ENCODE results near the gene HIF1AN. TPM values are rescaled to one million over a fixed set of nuclear protein-coding genes. Genes with fewer than 3 reads are reported as not detected.

The HIF1AN gene
- total RNA-seq, 1 donor = 15.2 TPM

DNA sequence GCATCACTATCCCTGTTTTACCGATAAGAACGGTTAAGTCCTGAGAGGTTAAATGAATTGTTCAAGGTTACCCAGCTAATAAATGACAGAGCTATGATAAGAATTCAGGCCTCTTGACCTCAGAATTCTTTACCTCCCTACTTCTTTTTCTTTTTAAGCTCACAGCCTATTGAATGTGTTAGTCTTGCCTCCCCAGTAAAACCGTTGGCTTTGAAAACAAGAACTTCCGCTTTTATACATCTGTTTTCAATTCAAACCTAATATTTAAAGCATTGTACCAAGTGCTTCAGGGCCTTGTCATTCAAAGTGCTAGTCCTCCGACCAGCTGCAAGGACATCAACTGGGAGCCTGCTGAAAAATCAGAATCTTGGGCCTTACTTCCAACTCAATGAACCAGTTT, 31.6 kb upstream of the HIF1AN start:
- DNase-seq (ENCODE audit: insufficient read length, low spot score, missing footprints) = no peak
- no peak overlapping the region for H3K4me2 ChIP-seq (ENCODE audit: insufficient read depth, low read length)
- TF ChIP-seq, protein P1, sequence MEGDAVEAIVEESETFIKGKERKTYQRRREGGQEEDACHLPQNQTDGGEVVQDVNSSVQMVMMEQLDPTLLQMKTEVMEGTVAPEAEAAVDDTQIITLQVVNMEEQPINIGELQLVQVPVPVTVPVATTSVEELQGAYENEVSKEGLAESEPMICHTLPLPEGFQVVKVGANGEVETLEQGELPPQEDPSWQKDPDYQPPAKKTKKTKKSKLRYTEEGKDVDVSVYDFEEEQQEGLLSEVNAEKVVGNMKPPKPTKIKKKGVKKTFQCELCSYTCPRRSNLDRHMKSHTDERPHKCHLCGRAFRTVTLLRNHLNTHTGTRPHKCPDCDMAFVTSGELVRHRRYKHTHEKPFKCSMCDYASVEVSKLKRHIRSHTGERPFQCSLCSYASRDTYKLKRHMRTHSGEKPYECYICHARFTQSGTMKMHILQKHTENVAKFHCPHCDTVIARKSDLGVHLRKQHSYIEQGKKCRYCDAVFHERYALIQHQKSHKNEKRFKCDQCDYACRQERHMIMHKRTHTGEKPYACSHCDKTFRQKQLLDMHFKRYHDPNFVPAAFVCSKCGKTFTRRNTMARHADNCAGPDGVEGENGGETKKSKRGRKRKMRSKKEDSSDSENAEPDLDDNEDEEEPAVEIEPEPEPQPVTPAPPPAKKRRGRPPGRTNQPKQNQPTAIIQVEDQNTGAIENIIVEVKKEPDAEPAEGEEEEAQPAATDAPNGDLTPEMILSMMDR (IDR thresholded peaks at IDR 0.05; ENCODE audit: extremely low read depth, low read depth, low read length) = no peak

GRCh38 chr10:100505164-100505563, 30.6 kb upstream of the HIF1AN start:
- Histone ChIP-seq H3K9me3 (ENCODE audit: low read depth, low read length) (no peaks in the 10 kb centered on the region), H3K79me2 (ENCODE audit: insufficient read depth, low read length) (no peaks in the 10 kb centered on the region), H3K27me3 (ENCODE audit: insufficient read depth, low read length) (no peaks in the 10 kb centered on the region), H4K20me1 (ENCODE audit: insufficient read depth, low read length) (no peaks in the 10 kb centered on the region), H3K4me3 (ENCODE audit: insufficient read depth, low read length) (no peak overlapping the region), H3K27ac (ENCODE audit: low read depth, low read length) (no peak overlapping the region), H3K4me1 (ENCODE audit: insufficient read depth, low read length) (peaks cover 14% of the 10 kb centered on the region), H3K36me3 (ENCODE audit: insufficient read depth, low read length) (no peaks in the 10 kb centered on the region), H3K4me2 (ENCODE audit: insufficient read depth, low read length) (no peak overlapping the region), H2AFZ (ENCODE audit: low read length) (no peak overlapping the region)
- TF ChIP-seq, protein P1 (IDR thresholded peaks at IDR 0.05; ENCODE audit: extremely low read depth, low read depth, low read length) = no peak
- DNase-seq (ENCODE audit: insufficient read length, low spot score, missing footprints) = no peak

More for the DNA sequence above, 31.6 kb upstream of the HIF1AN start:
- no peaks in the 10 kb centered on the region for H4K20me1 ChIP-seq (ENCODE audit: insufficient read depth, low read length)
- H3K27me3 ChIP-seq (ENCODE audit: insufficient read depth, low read length) = no peaks in the 10 kb centered on the region
- no peak overlapping the region for H3K27ac ChIP-seq (ENCODE audit: low read depth, low read length)
- H3K4me1 ChIP-seq (ENCODE audit: insufficient read depth, low read length) = peaks cover 14% of the 10 kb centered on the region
- H3K4me3 ChIP-seq (ENCODE audit: insufficient read depth, low read length) = no peak overlapping the region
- H3K79me2 ChIP-seq (ENCODE audit: insufficient read depth, low read length) = no peaks in the 10 kb centered on the region
- peaks cover 4% of the 10 kb centered on the region for H3K36me3 ChIP-seq (ENCODE audit: insufficient read depth, low read length)
- H3K9me3 ChIP-seq (ENCODE audit: low read depth, low read length) = no peaks in the 10 kb centered on the region
- no peak overlapping the region for H2AFZ ChIP-seq (ENCODE audit: low read length)

- Histone ChIP-seq H3K27me3 (ENCODE audit: insufficient read depth, low read length) (no peaks in the 10 kb centered on the region), H2AFZ (ENCODE audit: low read length) (no peak overlapping the region), H3K4me2 (ENCODE audit: insufficient read depth, low read length) (no peak overlapping the region), H3K4me1 (ENCODE audit: insufficient read depth, low read length) (peaks cover 14% of the 10 kb centered on the region), H3K79me2 (ENCODE audit: insufficient read depth, low read length) (no peaks in the 10 kb centered on the region), H4K20me1 (ENCODE audit: insufficient read depth, low read length) (no peaks in the 10 kb centered on the region), H3K27ac (ENCODE audit: low read depth, low read length) (peak overlapping the region; percentile 41), H3K9me3 (ENCODE audit: low read depth, low read length) (no peaks in the 10 kb centered on the region), H3K36me3 (ENCODE audit: insufficient read depth, low read length) (no peaks in the 10 kb centered on the region), H3K4me3 (ENCODE audit: insufficient read depth, low read length) (no peak overlapping the region)
- peak; percentile 96 for DNase-seq (ENCODE audit: insufficient read length, low spot score, missing footprints)
- TF ChIP-seq, protein P1 (IDR thresholded peaks at IDR 0.05; ENCODE audit: extremely low read depth, low read depth, low read length) = no peak
Observed at GRCh38 chr10:100506596-100507356, 29.0 kb upstream of the HIF1AN start.

GRCh38 chr10:100507357-100507732, 28.4 kb upstream of the HIF1AN start:
- no peaks in the 10 kb centered on the region for H3K27me3 ChIP-seq (ENCODE audit: insufficient read depth, low read length)
- no peak overlapping the region for H3K4me2 ChIP-seq (ENCODE audit: insufficient read depth, low read length)
- DNase-seq (ENCODE audit: insufficient read length, low spot score, missing footprints) = no peak
- H3K9me3 ChIP-seq (ENCODE audit: low read depth, low read length) = no peaks in the 10 kb centered on the region
- TF ChIP-seq, protein P1 (IDR thresholded peaks at IDR 0.05; ENCODE audit: extremely low read depth, low read depth, low read length) = no peak
- H3K79me2 ChIP-seq (ENCODE audit: insufficient read depth, low read length) = no peaks in the 10 kb centered on the region
- H2AFZ ChIP-seq (ENCODE audit: low read length) = no peak overlapping the region
- no peak overlapping the region for H3K4me3 ChIP-seq (ENCODE audit: insufficient read depth, low read length)
- H3K36me3 ChIP-seq (ENCODE audit: insufficient read depth, low read length) = no peaks in the 10 kb centered on the region
- no peaks in the 10 kb centered on the region for H4K20me1 ChIP-seq (ENCODE audit: insufficient read depth, low read length)
- H3K4me1 ChIP-seq (ENCODE audit: insufficient read depth, low read length) = peaks cover 14% of the 10 kb centered on the region
- H3K27ac ChIP-seq (ENCODE audit: low read depth, low read length) = no peak overlapping the region

All from osteoblast (primary cell).